ENCODE data around the gene FOXF1. TPM values are rescaled to one million over a fixed set of nuclear protein-coding genes. Genes with fewer than 3 reads are reported as not detected.

Gene FOXF1
- total RNA-seq, 2 experiments from 2014 or later: not detected

GRCh38 chr16:86545481-86545880 lies 35.2 kb downstream of the FOXF1 start:
- no peak overlapping the region for H3K27ac Mint-ChIP-seq
- TF ChIP-seq CTCF (IDR thresholded peaks at IDR 0.05): no peak
- H3K9me3 ChIP-seq (ENCODE audit: control insufficient read depth in 1 of 2, insufficient read depth in 1 of 2, low read length in 2 of 2): no peaks in the 10 kb centered on the region
- H3K27ac ChIP-seq (ENCODE audit: low read depth in 1 of 2, low read length in 2 of 2): no peak overlapping the region
- H3K27me3 ChIP-seq (ENCODE audit: control insufficient read depth in 1 of 2, insufficient read depth in 2 of 2, low read length in 2 of 2): no peaks in the 10 kb centered on the region
- ChIA-PET POLR2A (no interaction called here), CTCF (no interaction called here)
- no peak for DNase-seq
- no peaks in the 10 kb centered on the region for H3K4me1 ChIP-seq (ENCODE audit: insufficient read depth, low read length)
- no peaks in the 10 kb centered on the region for H3K27me3 Mint-ChIP-seq
- peaks cover 53% of the 10 kb centered on the region for H3K36me3 ChIP-seq (ENCODE audit: insufficient read depth, low read length)
- intact Hi-C loops (cut with DNase I, micrococcal nuclease): no loop called here
- H3K4me3 Mint-ChIP-seq: no peak overlapping the region
- no peak for ATAC-seq (ENCODE audit: poor library complexity)
- peaks cover 77% of the 10 kb centered on the region for H3K36me3 Mint-ChIP-seq (ENCODE audit: low read depth)
- peaks cover 7% of the 10 kb centered on the region for H3K4me1 Mint-ChIP-seq (ENCODE audit: low read depth)
- no peaks in the 10 kb centered on the region for H3K9me3 Mint-ChIP-seq
- no peak overlapping the region for H3K4me3 ChIP-seq (ENCODE audit: low read length)

- Mint-ChIP-seq H3K9me3 (no peaks in the 10 kb centered on the region), H3K36me3 (ENCODE audit: low read depth) (peaks cover 75% of the 10 kb centered on the region), H3K27me3 (no peaks in the 10 kb centered on the region), H3K27ac (no peak overlapping the region), H3K4me1 (ENCODE audit: low read depth) (peaks cover 7% of the 10 kb centered on the region), H3K4me3 (no peak overlapping the region)
- TF ChIP-seq CTCF (IDR thresholded peaks at IDR 0.05): no peak
- POLR2A ChIA-PET: no interaction called here
- no peak overlapping the region for H3K4me3 ChIP-seq (ENCODE audit: low read length)
- DNase-seq (no peak), ATAC-seq (ENCODE audit: poor library complexity) (no peak)
- H3K9me3 ChIP-seq (ENCODE audit: control insufficient read depth in 1 of 2, insufficient read depth in 1 of 2, low read length in 2 of 2): no peaks in the 10 kb centered on the region
- no peaks in the 10 kb centered on the region for H3K27me3 ChIP-seq (ENCODE audit: control insufficient read depth in 1 of 2, insufficient read depth in 2 of 2, low read length in 2 of 2)
- H3K36me3 ChIP-seq (ENCODE audit: insufficient read depth, low read length): peaks cover 50% of the 10 kb centered on the region
- intact Hi-C loops (cut with DNase I, micrococcal nuclease): no loop called here
- H3K27ac ChIP-seq (ENCODE audit: low read depth in 1 of 2, low read length in 2 of 2): no peak overlapping the region
- no peaks in the 10 kb centered on the region for H3K4me1 ChIP-seq (ENCODE audit: insufficient read depth, low read length)
- CTCF ChIA-PET: no interaction called here
These were observed 35.8 kb downstream of the FOXF1 start for GRCh38 chr16:86545954-86546637.

GRCh38 chr16:86546638-86547013 lies 36.3 kb downstream of the FOXF1 start:
- H3K36me3 ChIP-seq (ENCODE audit: insufficient read depth, low read length): peaks cover 46% of the 10 kb centered on the region
- no peak for ATAC-seq (ENCODE audit: poor library complexity)
- no peaks in the 10 kb centered on the region for H3K27me3 ChIP-seq (ENCODE audit: control insufficient read depth in 1 of 2, insufficient read depth in 2 of 2, low read length in 2 of 2)
- no peak overlapping the region for H3K4me3 Mint-ChIP-seq
- no peaks in the 10 kb centered on the region for H3K9me3 Mint-ChIP-seq
- TF ChIP-seq CTCF (IDR thresholded peaks at IDR 0.05): no peak
- ChIA-PET CTCF (no interaction called here), POLR2A (no interaction called here)
- no peak overlapping the region for H3K27ac Mint-ChIP-seq
- H3K4me3 ChIP-seq (ENCODE audit: low read length): no peak overlapping the region
- H3K9me3 ChIP-seq (ENCODE audit: control insufficient read depth in 1 of 2, insufficient read depth in 1 of 2, low read length in 2 of 2): no peaks in the 10 kb centered on the region
- H3K4me1 Mint-ChIP-seq (ENCODE audit: low read depth): peaks cover 7% of the 10 kb centered on the region
- H3K27ac ChIP-seq (ENCODE audit: low read depth in 1 of 2, low read length in 2 of 2): no peak overlapping the region
- intact Hi-C loops (cut with DNase I, micrococcal nuclease): no loop called here
- H3K4me1 ChIP-seq (ENCODE audit: insufficient read depth, low read length): no peaks in the 10 kb centered on the region
- H3K27me3 Mint-ChIP-seq: no peaks in the 10 kb centered on the region
- DNase-seq: no peak
- peaks cover 71% of the 10 kb centered on the region for H3K36me3 Mint-ChIP-seq (ENCODE audit: low read depth)

Data from CD4-positive, alpha-beta T cell (primary cell).